A549 (cell line): Measurements from ENCODE around the gene SYNC.

Source experiments
- CEBPB ChIP-seq, 2 experiments: fragments of >200 bp in 1 of 2; sonication (Bioruptor Twin) in 1 of 2; formaldehyde crosslinking in 1 of 2; IDR thresholded peaks; 2 replicates each; pipeline ENCODE4 v1.6.1; 2012 to 2016
- HDAC2 ChIP-seq: fragments of 200-600 bp; sonication (generic); IDR thresholded peaks from 2 replicates; pipeline ENCODE4 v1.6.1; 2016
- REST ChIP-seq: fragments of 200-600 bp; sonication (generic); IDR thresholded peaks from 2 replicates; pipeline ENCODE4 v1.6.1; 2016; ENCODE audit warnings: antibody characterized with exemption, mild to moderate bottlenecking, moderate library complexity

- no peak for TF ChIP-seq REST
- TF ChIP-seq HDAC2 = no peak
- TF ChIP-seq CEBPB (IDR thresholded peaks at IDR 0.05) = no peak
These were observed 45.8 kb upstream of the SYNC start for GRCh38 chr1:32748348-32748747.
